ENCODE data around the gene ENTPD8. TPM values are rescaled to one million over a fixed set of nuclear protein-coding genes. Genes with fewer than 3 reads are reported as not detected.

The ENTPD8 gene
- total and polyA plus RNA-seq, 2 of the 13 experiments (the other 11 are each of a cell fraction or from before 2014, with no cell fraction given) = 0.26 to 0.44 TPM

DNA sequence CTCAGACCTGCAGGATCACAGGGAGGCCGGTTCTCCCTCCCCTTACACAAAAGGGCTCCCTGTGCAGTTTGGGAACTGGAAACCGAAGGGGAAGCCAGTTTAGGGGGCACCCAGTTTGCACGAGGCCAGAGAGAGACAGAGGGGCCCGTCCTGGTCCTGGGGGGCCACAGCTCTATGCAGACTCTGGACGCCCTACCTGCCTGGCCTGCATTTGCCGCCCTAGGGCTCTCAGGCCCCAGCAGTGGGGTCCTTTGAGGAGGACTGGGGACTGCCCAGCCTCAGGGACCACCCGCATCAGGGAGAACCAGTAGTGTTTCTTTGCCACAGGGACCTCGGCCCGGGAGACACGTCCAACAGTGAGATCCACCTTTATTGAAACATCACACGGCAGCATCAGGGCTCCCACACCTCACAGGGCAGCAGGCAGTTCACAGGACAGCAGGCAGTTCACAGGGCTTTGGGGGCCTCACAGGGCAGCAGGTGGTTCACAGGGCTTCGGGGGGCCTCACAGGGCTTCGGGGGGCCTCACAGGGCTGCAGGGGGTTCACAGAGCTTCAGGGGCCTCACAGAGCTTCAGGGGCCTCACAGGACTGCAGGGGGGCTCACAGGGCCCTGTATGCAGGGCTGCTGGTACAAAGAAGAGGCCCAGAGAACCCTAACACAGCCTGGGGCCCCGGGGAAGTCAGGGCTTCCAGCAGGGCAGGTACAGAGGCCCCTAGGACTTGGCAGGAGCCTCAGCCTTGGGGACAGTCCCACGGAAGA is 18.6 kb upstream of the ENTPD8 start (continued):
- TF ChIP-seq, protein P1, sequence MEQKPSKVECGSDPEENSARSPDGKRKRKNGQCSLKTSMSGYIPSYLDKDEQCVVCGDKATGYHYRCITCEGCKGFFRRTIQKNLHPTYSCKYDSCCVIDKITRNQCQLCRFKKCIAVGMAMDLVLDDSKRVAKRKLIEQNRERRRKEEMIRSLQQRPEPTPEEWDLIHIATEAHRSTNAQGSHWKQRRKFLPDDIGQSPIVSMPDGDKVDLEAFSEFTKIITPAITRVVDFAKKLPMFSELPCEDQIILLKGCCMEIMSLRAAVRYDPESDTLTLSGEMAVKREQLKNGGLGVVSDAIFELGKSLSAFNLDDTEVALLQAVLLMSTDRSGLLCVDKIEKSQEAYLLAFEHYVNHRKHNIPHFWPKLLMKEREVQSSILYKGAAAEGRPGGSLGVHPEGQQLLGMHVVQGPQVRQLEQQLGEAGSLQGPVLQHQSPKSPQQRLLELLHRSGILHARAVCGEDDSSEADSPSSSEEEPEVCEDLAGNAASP (CRISPR knock-in tag; IDR thresholded peaks at IDR 0.05; ENCODE audit: borderline replicate concordance) = no peak
- TF ChIP-seq, protein P2, sequence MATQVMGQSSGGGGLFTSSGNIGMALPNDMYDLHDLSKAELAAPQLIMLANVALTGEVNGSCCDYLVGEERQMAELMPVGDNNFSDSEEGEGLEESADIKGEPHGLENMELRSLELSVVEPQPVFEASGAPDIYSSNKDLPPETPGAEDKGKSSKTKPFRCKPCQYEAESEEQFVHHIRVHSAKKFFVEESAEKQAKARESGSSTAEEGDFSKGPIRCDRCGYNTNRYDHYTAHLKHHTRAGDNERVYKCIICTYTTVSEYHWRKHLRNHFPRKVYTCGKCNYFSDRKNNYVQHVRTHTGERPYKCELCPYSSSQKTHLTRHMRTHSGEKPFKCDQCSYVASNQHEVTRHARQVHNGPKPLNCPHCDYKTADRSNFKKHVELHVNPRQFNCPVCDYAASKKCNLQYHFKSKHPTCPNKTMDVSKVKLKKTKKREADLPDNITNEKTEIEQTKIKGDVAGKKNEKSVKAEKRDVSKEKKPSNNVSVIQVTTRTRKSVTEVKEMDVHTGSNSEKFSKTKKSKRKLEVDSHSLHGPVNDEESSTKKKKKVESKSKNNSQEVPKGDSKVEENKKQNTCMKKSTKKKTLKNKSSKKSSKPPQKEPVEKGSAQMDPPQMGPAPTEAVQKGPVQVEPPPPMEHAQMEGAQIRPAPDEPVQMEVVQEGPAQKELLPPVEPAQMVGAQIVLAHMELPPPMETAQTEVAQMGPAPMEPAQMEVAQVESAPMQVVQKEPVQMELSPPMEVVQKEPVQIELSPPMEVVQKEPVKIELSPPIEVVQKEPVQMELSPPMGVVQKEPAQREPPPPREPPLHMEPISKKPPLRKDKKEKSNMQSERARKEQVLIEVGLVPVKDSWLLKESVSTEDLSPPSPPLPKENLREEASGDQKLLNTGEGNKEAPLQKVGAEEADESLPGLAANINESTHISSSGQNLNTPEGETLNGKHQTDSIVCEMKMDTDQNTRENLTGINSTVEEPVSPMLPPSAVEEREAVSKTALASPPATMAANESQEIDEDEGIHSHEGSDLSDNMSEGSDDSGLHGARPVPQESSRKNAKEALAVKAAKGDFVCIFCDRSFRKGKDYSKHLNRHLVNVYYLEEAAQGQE (IDR thresholded peaks at IDR 0.05; ENCODE audit: borderline replicate concordance in 1 of 2, low read depth in 1 of 2, low read length in 2 of 2) = no peak
- TF ChIP-seq ZNF501 (CRISPR knock-in tag; IDR thresholded peaks at IDR 0.05) = peak; percentile 39; the same call in 1 of the 2 replicates
- 0 out of 2 replicates have a peak, but pooled peaks have one; percentile 24 for TF ChIP-seq ZBTB21 (CRISPR knock-in tag; IDR thresholded peaks at IDR 0.05)
- TF ChIP-seq NFE2L2 (IDR thresholded peaks at IDR 0.05; ENCODE audit: low read length) = no peak
- TF ChIP-seq KLF15 (CRISPR knock-in tag; IDR thresholded peaks at IDR 0.05; ENCODE audit: borderline replicate concordance) = no peak
- TF ChIP-seq, protein P3, sequence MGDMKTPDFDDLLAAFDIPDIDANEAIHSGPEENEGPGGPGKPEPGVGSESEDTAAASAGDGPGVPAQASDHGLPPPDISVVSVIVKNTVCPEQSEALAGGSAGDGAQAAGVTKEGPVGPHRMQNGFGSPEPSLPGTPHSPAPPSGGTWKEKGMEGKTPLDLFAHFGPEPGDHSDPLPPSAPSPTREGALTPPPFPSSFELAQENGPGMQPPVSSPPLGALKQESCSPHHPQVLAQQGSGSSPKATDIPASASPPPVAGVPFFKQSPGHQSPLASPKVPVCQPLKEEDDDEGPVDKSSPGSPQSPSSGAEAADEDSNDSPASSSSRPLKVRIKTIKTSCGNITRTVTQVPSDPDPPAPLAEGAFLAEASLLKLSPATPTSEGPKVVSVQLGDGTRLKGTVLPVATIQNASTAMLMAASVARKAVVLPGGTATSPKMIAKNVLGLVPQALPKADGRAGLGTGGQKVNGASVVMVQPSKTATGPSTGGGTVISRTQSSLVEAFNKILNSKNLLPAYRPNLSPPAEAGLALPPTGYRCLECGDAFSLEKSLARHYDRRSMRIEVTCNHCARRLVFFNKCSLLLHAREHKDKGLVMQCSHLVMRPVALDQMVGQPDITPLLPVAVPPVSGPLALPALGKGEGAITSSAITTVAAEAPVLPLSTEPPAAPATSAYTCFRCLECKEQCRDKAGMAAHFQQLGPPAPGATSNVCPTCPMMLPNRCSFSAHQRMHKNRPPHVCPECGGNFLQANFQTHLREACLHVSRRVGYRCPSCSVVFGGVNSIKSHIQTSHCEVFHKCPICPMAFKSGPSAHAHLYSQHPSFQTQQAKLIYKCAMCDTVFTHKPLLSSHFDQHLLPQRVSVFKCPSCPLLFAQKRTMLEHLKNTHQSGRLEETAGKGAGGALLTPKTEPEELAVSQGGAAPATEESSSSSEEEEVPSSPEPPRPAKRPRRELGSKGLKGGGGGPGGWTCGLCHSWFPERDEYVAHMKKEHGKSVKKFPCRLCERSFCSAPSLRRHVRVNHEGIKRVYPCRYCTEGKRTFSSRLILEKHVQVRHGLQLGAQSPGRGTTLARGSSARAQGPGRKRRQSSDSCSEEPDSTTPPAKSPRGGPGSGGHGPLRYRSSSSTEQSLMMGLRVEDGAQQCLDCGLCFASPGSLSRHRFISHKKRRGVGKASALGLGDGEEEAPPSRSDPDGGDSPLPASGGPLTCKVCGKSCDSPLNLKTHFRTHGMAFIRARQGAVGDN (CRISPR knock-in tag; IDR thresholded peaks at IDR 0.05) = peak; percentile 73
- no peak for TF ChIP-seq ZZZ3 (CRISPR knock-in tag; IDR thresholded peaks at IDR 0.05; ENCODE audit: borderline replicate concordance)
- no peak for TF ChIP-seq ZBTB42 (CRISPR knock-in tag; IDR thresholded peaks at IDR 0.05)
- no peak for TF ChIP-seq ZNF20 (CRISPR knock-in tag; IDR thresholded peaks at IDR 0.05)
- TF ChIP-seq ZNF776 (CRISPR knock-in tag; IDR thresholded peaks at IDR 0.05) = no peak
- TF ChIP-seq POLR2G (IDR thresholded peaks at IDR 0.05; ENCODE audit: low read depth, low read length) = no peak
- TF ChIP-seq ARHGAP35 (CRISPR knock-in tag; IDR thresholded peaks at IDR 0.05; ENCODE audit: borderline replicate concordance) = 0 out of 2 replicates have a peak, but pooled peaks have one; percentile 29
- TF ChIP-seq, protein P4, sequence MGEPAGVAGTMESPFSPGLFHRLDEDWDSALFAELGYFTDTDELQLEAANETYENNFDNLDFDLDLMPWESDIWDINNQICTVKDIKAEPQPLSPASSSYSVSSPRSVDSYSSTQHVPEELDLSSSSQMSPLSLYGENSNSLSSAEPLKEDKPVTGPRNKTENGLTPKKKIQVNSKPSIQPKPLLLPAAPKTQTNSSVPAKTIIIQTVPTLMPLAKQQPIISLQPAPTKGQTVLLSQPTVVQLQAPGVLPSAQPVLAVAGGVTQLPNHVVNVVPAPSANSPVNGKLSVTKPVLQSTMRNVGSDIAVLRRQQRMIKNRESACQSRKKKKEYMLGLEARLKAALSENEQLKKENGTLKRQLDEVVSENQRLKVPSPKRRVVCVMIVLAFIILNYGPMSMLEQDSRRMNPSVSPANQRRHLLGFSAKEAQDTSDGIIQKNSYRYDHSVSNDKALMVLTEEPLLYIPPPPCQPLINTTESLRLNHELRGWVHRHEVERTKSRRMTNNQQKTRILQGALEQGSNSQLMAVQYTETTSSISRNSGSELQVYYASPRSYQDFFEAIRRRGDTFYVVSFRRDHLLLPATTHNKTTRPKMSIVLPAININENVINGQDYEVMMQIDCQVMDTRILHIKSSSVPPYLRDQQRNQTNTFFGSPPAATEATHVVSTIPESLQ (CRISPR knock-in tag; conservative IDR thresholded peaks at IDR 0.05) = no peak
